22Rv1 (cell line): ENCODE results near the gene KRT33B.

ENCODE experiments used
- CTCF ChIP-seq: fragments of 450-650 bp; IDR thresholded peaks from 2 replicates; pipeline ENCODE4 v1.5.1; 2017; ENCODE audit warnings: mild to moderate bottlenecking
- ZFX ChIP-seq: fragments of 450-650 bp; IDR thresholded peaks from 2 replicates; pipeline ENCODE4 v1.6.1; 2017; ENCODE audit warnings: antibody characterized with exemption, borderline replicate concordance

DNA sequence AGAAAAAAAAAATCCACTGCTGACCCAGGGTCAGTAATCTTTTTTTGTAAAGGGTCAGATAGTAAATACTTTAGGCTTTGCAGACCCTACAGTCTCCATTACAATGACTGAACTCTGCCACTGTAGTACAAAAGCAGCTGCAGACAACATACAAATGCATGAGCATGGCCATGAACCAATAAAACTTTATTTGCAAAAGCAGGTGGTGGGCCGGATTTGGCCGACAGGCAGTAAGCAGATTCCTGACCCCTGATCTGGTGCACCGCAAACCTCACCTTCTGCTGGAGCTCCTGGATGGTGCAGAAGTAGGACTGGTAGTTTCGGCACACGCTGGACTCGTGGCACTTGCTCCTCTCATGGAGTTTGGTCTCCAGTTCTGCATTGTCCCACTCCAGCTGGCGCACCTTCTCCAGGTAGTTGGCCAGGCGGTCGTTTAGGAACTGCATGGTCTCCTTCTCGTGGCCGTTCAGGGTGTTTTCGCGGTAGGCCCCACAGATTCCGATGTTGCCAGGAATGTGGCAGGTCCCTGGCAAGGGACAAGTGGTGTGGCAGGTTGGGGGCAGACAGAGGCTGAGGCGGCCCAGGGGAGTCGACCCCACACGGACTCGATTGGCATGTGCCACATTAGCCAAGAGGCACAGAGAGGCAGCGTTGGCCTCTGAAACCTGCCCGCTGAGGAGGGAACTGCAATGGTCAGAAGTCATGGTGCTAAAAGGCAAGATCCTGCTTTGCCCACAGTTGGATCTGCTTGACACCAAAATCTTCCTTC is 41.6 kb upstream of the KRT33B start:
- TF ChIP-seq CTCF, result no peak
- TF ChIP-seq ZFX, result no peak
